GM21529 (cell line): ENCODE measurements around the gene SORBS1.

Experiments
- ATAC-seq: cut with Tn5 transposase; IDR thresholded peaks from one replicate; pipeline ENCODE4 v1.9.1; 2021; ENCODE audit not compliant: unreplicated experiment

SORBS1 gene

GRCh38 chr10:95566136-95566535 is 5.0 kb upstream of the SORBS1 start:
- no peak for ATAC-seq

- ATAC-seq = no peak
Observed at GRCh38 chr10:95565336-95565735, 4.2 kb upstream of the SORBS1 start.

GRCh38 chr10:95564291-95564690 is 3.1 kb upstream of the SORBS1 start:
- ATAC-seq = no peak

- no peak for ATAC-seq
Observed at GRCh38 chr10:95562341-95562965, 1.3 kb upstream of the SORBS1 start.

DNA sequence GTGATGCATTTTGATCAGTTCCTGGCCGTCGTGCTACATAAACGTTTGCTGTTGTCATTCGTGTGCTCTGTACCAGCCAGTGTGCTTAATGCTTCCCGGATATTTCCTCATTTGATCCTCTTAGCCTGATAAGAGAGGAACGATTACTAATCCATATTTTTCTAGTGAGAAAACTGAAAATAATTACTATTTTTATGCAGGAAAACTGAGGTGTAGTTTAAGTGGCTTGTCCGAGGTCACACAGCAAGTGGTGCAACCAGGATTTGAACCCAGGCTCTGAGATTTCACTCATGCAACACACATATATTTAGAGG is 650 bp upstream of the SORBS1 start:
- no peak for ATAC-seq

- no peak for ATAC-seq
Observed at GRCh38 chr10:95560278-95561176, 644 bp downstream of the SORBS1 start.

- no peak for ATAC-seq
Observed at GRCh38 chr10:95559896-95560277, 1.3 kb downstream of the SORBS1 start.

DNA sequence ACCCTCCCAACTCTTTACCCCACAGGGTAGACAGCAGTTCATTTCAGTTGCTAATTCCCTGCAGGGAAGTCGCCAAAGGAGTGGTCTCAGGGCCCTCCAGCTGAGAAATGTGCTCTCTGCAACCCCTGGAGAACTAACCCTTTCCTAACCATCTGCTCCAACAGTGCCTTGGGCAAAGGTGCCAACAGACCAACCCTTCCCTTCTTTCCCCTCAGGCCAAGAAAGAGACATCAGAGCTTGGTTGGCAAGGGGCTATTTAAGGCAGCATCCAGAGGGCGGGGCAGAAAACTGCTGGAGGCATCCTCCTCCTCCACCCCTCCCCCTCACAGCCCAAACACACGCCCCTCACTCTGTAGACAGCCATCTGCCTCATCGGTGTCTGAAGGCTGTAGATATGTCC is 1.7 kb downstream of the SORBS1 start:
- no peak for ATAC-seq

DNA sequence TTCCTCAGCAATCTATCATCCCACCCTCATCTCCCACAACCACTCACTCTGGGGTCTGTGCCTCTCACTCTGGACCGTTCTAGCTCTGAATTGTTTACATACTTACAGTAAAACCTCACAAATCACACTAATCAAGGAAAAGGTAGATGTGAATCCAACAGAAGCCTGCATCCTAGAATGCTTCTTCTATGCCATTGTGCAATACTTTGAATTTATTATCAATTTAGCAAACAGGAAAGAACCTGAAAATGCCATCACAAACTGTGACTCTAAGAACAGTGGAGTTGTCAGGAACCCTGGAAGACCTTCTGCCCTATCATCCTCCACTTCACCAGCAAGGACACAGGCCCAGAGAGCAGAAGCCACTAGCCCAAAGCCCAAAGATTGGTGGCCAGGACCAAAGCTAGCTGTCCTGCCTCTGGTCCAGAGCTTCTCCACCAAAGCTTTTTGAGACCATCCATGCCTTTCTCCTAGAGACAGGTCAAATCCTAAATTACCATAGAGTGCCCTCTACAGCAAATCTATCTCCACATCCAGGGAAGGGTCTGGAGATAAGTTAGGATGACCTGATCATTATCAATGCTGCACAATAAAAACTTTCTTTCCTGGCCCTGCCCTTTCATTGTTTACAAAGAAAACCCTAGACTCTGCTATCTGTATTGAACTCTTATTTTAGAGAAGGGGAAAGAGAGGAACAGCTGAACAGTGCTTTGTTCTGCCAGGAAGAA is 2.4 kb downstream of the SORBS1 start:
- ATAC-seq = no peak

DNA sequence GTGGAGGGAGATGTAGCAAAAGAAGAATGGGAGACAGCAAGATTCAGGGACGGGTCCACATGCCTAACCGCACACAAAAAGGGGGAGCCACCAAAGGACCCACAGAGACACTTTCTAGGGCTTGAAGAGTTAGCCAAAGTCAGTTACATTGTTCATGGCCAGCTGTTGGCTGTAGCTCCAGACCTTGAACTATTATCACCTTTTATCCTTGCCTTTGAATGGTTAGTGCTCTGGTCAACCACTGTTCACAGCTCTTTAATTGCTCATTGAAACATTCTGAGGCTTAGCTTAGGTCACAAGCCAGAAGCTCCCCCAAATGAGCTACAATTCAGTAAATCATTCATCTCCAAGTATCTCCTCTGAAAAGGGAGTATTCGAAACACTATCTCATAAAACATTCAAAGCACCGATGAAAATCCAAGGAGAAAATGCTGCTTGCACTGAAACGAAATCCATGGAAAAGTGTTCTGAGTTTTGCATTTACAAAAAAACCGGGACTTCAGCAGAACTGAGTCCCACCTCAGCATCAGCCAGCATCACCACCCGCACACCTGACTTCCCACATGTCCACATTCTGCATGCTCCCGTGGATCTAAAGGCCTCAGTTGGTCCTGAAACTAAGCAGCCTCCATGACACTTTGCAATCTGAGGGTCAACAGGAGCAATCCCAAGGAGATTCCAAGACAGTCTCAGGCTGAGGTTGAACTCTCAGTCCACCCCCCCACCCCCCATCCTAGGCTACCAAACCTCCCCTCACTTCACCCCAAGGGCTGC is 4.0 kb downstream of the SORBS1 start:
- ATAC-seq = no peak

GRCh38 chr10:95553674-95554073 is 7.5 kb downstream of the SORBS1 start:
- no peak for ATAC-seq

- ATAC-seq = no peak
Observed at GRCh38 chr10:95552679-95553342, 8.4 kb downstream of the SORBS1 start.

GRCh38 chr10:95550073-95550672 is 11.0 kb downstream of the SORBS1 start:
- no peak for ATAC-seq

DNA sequence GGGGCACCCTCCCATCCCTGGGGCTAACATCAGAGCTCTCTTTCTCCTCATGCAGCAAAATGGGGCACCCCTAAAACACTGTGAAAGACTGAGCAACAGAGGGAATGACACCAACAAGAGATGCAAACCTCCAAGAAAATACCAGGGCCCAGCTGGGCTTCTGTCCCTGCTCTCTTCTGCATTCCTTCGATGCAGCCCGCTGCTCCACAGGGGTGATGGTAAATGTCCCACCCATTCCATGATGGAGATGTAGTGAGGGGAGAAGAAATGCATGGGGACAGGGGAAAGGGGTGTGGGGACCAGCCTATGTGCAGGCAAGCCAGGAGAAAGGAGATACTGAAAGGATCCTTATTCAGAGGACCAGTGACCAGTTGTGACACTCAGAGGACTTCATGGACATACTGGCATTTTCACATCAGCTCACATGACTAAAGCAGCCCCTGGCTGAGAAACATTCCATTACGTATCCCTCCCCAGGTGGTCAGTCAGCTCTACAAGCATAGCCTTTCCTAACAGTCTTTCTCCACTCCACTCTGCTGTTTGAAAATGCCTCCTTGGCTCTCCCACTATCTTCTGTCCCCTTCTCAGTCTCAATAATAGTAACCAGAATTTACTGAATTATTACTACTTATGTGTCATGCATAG is 13.3 kb downstream of the SORBS1 start:
- no peak for ATAC-seq

DNA sequence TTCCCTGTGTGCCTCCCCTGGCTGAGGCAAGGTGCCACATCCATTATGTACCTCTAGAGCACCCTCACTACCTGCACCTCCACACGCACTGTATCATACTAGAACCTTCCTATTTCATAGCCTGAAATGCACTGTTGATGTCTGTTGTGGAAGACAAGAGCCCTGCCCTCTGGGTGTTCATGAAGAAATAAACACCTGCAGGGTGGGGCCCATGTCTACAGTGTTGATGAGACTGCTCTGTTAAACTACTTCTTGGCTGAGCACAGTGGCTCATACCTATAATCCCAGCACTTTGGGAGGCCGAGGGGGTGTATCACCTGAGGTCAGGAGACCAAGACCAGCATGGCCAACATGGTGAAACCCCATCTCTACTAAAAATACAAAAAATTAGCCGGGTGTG is 14.0 kb downstream of the SORBS1 start:
- ATAC-seq = no peak

DNA sequence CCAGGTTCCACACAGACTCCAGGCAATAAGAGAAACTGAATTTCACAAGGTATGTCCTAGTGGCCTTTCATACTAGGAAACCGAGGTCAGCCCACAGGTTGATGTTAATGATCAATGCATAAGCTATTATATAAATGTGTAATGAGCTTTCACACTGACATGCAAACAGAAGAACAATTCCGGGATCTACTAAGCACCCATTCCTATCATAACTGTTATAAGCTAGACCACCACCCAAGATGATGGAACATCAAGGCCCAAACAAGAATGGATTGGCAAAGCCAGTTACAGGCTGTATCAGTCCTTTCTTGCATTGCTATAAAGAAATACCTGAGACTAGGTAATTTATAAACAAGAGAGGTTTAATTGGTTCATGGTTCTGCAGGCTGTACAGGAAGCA is 15.2 kb downstream of the SORBS1 start:
- ATAC-seq = no peak

DNA sequence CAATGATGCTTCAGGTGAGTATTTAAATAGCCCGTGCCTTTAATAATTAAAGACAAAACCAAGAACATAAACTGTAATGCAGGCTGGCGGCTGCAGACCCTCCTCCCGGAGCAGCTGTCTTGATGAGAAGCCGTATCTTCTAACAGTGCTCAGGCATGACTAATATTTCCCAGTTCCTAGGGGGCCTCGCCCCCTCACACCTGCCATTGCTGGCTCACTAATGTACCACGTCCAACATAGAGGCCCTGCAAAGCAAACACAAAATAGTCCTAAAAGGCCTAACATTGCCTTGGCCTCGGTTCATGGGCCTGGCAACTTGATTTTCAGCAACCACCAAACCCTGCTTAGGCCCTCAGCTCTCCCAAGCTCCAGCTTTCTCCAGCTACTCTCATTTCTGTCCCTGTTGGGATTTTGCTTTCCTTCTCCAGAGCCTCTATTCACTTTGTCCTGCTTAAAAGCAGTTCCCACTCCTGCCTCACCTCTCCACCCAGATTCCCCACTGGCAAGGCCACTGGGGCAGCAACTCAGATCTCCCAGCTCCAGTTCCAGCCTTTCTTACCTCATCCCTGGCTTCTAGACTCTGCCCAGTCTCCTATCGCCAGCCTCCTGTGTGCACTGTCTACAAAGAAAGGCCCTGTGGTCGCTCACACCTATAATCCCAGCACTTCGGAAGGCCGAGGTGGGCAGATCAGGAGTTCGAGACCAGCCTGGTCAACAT is 16.2 kb downstream of the SORBS1 start:
- ATAC-seq = no peak

- ATAC-seq = no peak
Observed at GRCh38 chr10:95543459-95543858, 17.7 kb downstream of the SORBS1 start.

GRCh38 chr10:95542761-95543160 is 18.4 kb downstream of the SORBS1 start:
- ATAC-seq = no peak
